OCI-LY7 (cell line): ENCODE results near the gene ARHGEF40. TPM values are rescaled to one million over a fixed set of nuclear protein-coding genes. Genes with fewer than 3 reads are reported as not detected.

Experiments used
- BruUV-seq: library from RNA; stranded (reverse); fragments of 400-500 nt; replicated peaks from 2 replicates; lab custom pipeline; 2021; lab: Mats Ljungman, UMichigan
- CTCF ChIA-PET: fragments of 300-600 bp; sonication (Branson Sonifier 250); formaldehyde crosslinking; loops from one replicate; lab custom pipeline; 2022; ENCODE audit warnings: antibody characterized with exemption; ENCODE audit not compliant: unreplicated experiment; lab: Charles Lee
- POLR2A ChIA-PET: fragments of 300-600 bp; sonication (Branson Sonifier 250); formaldehyde crosslinking; loops from one replicate; lab custom pipeline; 2022; ENCODE audit warnings: antibody characterized with exemption; lab: Charles Lee
- DNase-seq: peaks from one replicate; pipeline ENCODE4 v3.0.0-alpha.2; 2015; ENCODE audit warnings: low spot score
- H2AFZ ChIP-seq: fragments of 200-600 bp; sonication (generic), shearing (Covaris generic); 2 replicates; pipeline ENCODE4 v1.6.1; 2014; ENCODE audit warnings: mild to moderate bottlenecking, antibody characterized with exemption, low read length, moderate library complexity
- H3K27ac ChIP-seq: fragments of 200-600 bp; sonication (generic); 2 replicates; pipeline ENCODE4 v1.5.1; 2014; ENCODE audit warnings: mixed run types, low read depth, mild to moderate bottlenecking, moderate library complexity, low read length, inconsistent platforms; ENCODE audit not compliant: poor library complexity, severe bottlenecking
- H3K36me3 ChIP-seq: fragments of 200-600 bp; sonication (generic); 2 replicates; pipeline ENCODE4 v1.6.1; 2014; ENCODE audit warnings: mild to moderate bottlenecking, antibody characterized with exemption, low read length, moderate library complexity, mixed read lengths; ENCODE audit not compliant: insufficient read depth
- H3K4me1 ChIP-seq: fragments of 200-600 bp; sonication (generic); 2 replicates; pipeline ENCODE4 v1.5.1; 2014; ENCODE audit warnings: mild to moderate bottlenecking, low read length; ENCODE audit not compliant: insufficient read depth, poor library complexity, severe bottlenecking
- H3K4me2 ChIP-seq: fragments of 200-600 bp; sonication (generic); 2 replicates; pipeline ENCODE4 v1.6.1; 2014; ENCODE audit warnings: mild to moderate bottlenecking, low read length
- H3K4me3 ChIP-seq: fragments of 200-600 bp; sonication (generic); 2 replicates; pipeline ENCODE4 v1.5.1; 2014; ENCODE audit warnings: mild to moderate bottlenecking, low read depth, low read length; ENCODE audit not compliant: poor library complexity, severe bottlenecking
- H3K79me2 ChIP-seq: fragments of 200-600 bp; sonication (generic); 2 replicates; pipeline ENCODE4 v1.6.1; 2016; ENCODE audit warnings: low read depth, mild to moderate bottlenecking, low read length, moderate library complexity, mixed read lengths; ENCODE audit not compliant: insufficient read depth
- H3K9me2 ChIP-seq: fragments of 200-600 bp; sonication (generic); 2 replicates; pipeline ENCODE4 v1.6.1; 2016; ENCODE audit warnings: mild to moderate bottlenecking, low read length, mixed read lengths; ENCODE audit not compliant: insufficient read depth
- H3K9me3 ChIP-seq: fragments of 200-600 bp; sonication (generic); 2 replicates; pipeline ENCODE4 v1.6.1; 2014; ENCODE audit warnings: mild to moderate bottlenecking, mixed run types, low read length, mixed read lengths
- H4K20me1 ChIP-seq: fragments of 200-600 bp; sonication (generic); 2 replicates; pipeline ENCODE4 v1.6.1; 2014; ENCODE audit warnings: mild to moderate bottlenecking, antibody characterized with exemption, low read length, moderate library complexity, mixed read lengths; ENCODE audit not compliant: insufficient read depth
- EZH2phosphoT487 ChIP-seq: fragments of 200-600 bp; sonication (generic); IDR thresholded peaks from 2 replicates; pipeline ENCODE4 v1.6.1; 2018; ENCODE audit warnings: low read depth, borderline replicate concordance, mild to moderate bottlenecking, mixed run types, antibody characterized with exemption, low read length, moderate library complexity, mixed read lengths
- intact Hi-C: fragments of 100-400 bp; cut with micrococcal nuclease; formaldehyde crosslinking; loops from one replicate; pipeline ENCODE4 v1.10.0; 2022; ENCODE audit not compliant: unreplicated experiment
- total RNA-seq, 2 experiments: library from RNA; depleted of rRNA in 1 of 2; stranded (reverse); fragments of >200 nt in 1 of 2; shearing (Covaris generic) in 1 of 2; gene quantifications; 2 replicates each; pipeline ENCODE4 v1.2.3, GENCODE V29; 2014 to 2022
- TF ChIP-seq, protein P1 (sequence below): fragments of 200-600 bp; sonication (generic); conservative IDR thresholded peaks from 2 replicates; pipeline ENCODE4 v1.5.1; 2014; ENCODE audit warnings: mild to moderate bottlenecking, antibody characterized with exemption, low read length, moderate library complexity, mixed read lengths

Gene ARHGEF40
- total RNA-seq, 2 experiments from 2014 or later, result 1.3 to 2.0 TPM

DNA sequence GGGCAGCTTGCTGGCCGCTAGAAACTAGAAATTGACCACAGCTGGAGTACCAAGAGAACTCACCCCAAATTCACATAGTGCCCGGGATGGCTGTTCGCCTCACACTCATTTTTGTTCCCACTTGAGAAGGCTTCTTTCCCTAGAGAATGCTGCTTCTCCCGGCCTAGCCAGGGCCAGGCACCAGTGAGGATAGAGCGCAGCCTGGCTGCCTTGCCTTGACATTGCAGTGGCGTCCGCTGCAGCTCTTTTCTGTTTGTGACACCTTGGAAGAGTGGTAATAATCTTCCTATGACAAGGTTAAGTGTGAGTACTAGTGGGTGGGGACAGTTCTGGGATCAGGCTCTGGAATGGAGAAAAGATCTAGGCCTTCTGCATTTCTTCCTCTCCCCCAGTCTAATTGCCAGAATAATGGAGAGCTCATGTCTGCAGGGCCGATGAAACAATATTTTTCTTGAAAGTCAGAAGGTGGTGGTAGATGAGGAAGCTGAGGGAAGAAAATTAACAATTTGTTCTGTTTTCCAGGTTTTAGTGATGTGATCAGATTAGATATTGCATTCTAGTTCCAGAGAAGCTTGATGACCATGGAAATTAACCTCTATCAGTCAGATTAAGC is 34.5 kb downstream of the ARHGEF40 start:
- DNase-seq, result peak; percentile 80
- no peak for TF ChIP-seq EZH2phosphoT487
- TF ChIP-seq, protein P1, sequence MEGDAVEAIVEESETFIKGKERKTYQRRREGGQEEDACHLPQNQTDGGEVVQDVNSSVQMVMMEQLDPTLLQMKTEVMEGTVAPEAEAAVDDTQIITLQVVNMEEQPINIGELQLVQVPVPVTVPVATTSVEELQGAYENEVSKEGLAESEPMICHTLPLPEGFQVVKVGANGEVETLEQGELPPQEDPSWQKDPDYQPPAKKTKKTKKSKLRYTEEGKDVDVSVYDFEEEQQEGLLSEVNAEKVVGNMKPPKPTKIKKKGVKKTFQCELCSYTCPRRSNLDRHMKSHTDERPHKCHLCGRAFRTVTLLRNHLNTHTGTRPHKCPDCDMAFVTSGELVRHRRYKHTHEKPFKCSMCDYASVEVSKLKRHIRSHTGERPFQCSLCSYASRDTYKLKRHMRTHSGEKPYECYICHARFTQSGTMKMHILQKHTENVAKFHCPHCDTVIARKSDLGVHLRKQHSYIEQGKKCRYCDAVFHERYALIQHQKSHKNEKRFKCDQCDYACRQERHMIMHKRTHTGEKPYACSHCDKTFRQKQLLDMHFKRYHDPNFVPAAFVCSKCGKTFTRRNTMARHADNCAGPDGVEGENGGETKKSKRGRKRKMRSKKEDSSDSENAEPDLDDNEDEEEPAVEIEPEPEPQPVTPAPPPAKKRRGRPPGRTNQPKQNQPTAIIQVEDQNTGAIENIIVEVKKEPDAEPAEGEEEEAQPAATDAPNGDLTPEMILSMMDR, result peak; percentile 97
- Histone ChIP-seq H3K9me2 (no peaks in the 10 kb centered on the region), H3K4me3 (peak overlapping the region; percentile 85), H3K9me3 (no peaks in the 10 kb centered on the region), H3K4me2 (peak overlapping the region; percentile 92), H4K20me1 (no peaks in the 10 kb centered on the region), H3K27ac (peak overlapping the region; percentile 59), H3K4me1 (peaks cover 44% of the 10 kb centered on the region), H3K79me2 (no peaks in the 10 kb centered on the region), H3K36me3 (no peaks in the 10 kb centered on the region), H2AFZ (peak overlapping the region; percentile 67)
- no TSS peak for BruUV-seq
- POLR2A ChIA-PET, result interaction anchor here (0.7 to 3.3 kb wide), 7 partner anchors 9 to 90 kb away, joined by 3 to 31 read pairs (median 13); partner anchors contain the start of gene ARHGEF40
- intact Hi-C loops, result loop anchor here (1.0 to 10.0 kb wide), 5 partner anchors 12 to 420 kb away; partner anchors contain the start of genes ANG and RNASE4
- CTCF ChIA-PET, result interaction anchor here (1.4 to 2.6 kb wide), 5 partner anchors 9 to 90 kb away, joined by 5 to 23 read pairs (median 13); no protein-coding TSS in a partner anchor

DNA sequence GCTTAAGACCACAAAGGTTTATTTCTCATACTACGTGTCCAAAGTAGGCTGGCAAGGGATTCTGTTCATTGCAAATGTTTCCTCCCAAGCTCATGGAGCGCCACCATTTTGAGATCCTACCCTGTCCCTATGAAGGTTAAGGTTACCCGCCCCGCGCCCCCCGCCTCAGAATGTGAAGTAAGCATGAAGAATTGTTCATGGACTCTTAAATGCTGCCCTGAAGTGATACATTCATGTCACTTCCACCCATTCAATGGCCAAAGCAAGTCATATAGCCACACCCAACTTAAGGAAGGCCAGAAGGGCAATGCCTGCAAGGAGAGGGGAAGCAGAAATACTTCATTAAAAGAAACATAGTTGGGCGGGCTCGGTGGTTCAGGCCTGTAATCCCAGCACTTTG is 35.0 kb downstream of the ARHGEF40 start:
- H3K4me2 ChIP-seq, result peak overlapping the region; percentile 92
- no peak overlapping the region for H3K27ac ChIP-seq
- H3K79me2 ChIP-seq, result no peaks in the 10 kb centered on the region
- DNase-seq, result no peak
- no peak overlapping the region for H2AFZ ChIP-seq
- no peaks in the 10 kb centered on the region for H3K9me3 ChIP-seq
- BruUV-seq, result no TSS peak
- no peaks in the 10 kb centered on the region for H3K9me2 ChIP-seq
- H4K20me1 ChIP-seq, result no peaks in the 10 kb centered on the region
- no peaks in the 10 kb centered on the region for H3K36me3 ChIP-seq
- CTCF ChIA-PET, result interaction anchor here (1.4 to 2.6 kb wide), 5 partner anchors 9 to 90 kb away, joined by 5 to 23 read pairs (median 13); no protein-coding TSS in a partner anchor
- peak overlapping the region; percentile 85 for H3K4me3 ChIP-seq
- intact Hi-C loops, result loop anchor here (10.0 kb wide), 1 partner anchor 420 kb away; the partner anchor contains the start of genes ANG and RNASE4
- peaks cover 39% of the 10 kb centered on the region for H3K4me1 ChIP-seq
- TF ChIP-seq EZH2phosphoT487, result no peak
- TF ChIP-seq, protein P1, result no peak
- POLR2A ChIA-PET, result interaction anchor here (0.7 to 3.3 kb wide), 6 partner anchors 10 to 90 kb away, joined by 3 to 31 read pairs (median 14); partner anchors contain the start of gene ARHGEF40

DNA sequence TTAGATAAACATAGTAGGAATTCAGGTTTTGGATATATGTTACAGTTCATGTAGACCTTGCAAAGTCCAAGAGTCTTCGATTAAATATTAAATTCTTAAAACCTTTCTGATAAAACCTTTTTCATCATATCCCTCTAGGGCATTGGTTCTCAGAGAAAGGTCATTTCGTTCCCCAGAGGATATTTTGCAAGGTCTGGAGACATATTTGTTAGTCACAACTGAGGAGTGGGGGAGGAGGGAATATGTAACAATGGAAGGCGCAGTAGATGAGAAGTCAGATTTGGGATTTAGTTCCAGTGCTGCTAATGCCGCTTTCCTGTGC is 36.0 kb downstream of the ARHGEF40 start:
- Histone ChIP-seq H2AFZ (peak overlapping the region; percentile 84; the same call in 1 of the 2 replicates), H3K9me3 (no peaks in the 10 kb centered on the region), H3K4me2 (peak overlapping the region; percentile 33), H4K20me1 (no peaks in the 10 kb centered on the region), H3K79me2 (no peaks in the 10 kb centered on the region), H3K4me3 (no peak overlapping the region), H3K9me2 (no peaks in the 10 kb centered on the region), H3K4me1 (peaks cover 39% of the 10 kb centered on the region), H3K27ac (no peak overlapping the region), H3K36me3 (no peaks in the 10 kb centered on the region)
- intact Hi-C loops, result loop anchor here (10.0 kb wide), 1 partner anchor 421 kb away; the partner anchor contains the start of genes ANG and RNASE4
- BruUV-seq, result no TSS peak
- no peak for DNase-seq
- POLR2A ChIA-PET, result no interaction called here
- CTCF ChIA-PET, result no interaction called here
- TF ChIP-seq, protein P1, result no peak
- no peak for TF ChIP-seq EZH2phosphoT487
